ENCODE measurements around the gene PRKAR2B.

The PRKAR2B gene

DNA sequence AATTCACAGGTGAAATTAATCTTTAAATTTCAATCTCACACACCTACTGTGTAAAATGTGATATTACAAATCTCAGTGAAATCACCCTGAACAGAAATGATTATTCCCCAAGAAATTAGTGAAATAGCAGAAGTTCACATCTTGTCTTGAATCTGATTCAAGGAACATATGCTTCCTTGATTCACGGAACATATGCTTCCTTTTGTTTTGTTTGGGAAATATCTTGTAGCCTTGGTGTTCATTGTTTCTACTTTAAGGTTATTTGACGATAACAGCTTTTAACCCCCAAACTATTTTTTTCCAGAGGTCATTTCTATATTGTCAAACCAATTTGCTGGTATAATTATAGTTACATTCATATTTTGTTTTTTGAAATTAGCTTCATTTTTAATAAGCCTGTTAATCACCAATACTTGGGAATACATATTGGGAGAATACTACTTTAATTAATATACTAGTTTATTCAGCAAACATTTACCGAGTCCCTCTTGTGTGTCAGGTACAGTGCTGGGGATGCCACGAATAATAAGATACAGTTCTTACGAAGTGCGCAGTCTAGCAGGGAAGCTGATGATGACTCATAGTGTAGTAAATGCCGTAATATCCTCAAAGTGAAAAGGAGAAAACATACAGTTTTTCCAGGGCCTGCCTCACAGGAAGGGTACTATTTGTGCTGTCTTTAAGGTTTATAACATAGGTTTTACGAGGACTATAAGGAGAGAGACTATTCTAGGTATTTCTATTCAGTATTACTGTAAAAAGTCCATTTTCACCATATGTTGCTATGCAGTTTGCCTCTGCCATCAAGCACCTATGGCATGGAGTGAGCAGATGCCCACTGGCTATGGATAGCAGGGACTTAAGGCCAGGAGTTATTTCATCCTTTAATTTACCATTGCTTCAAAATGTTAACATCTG, 32.5 kb downstream of the PRKAR2B start:
- Histone ChIP-seq H3K27me3 (no peaks in the 10 kb centered on the region), H3K36me3 (no peaks in the 10 kb centered on the region), H3K4me1 (ENCODE audit: control insufficient read depth in 1 of 2, insufficient read depth in 1 of 2, low read depth in 1 of 2, low read length in 1 of 2) (peaks cover 0 to 24% of the 10 kb centered on the region in 2 experiments), H3K9me3 (no peaks in the 10 kb centered on the region), H3K27ac (no peak overlapping the region), H3K4me3 (ENCODE audit: low read depth in 1 of 2, low read length in 1 of 2) (no peak overlapping the region)
- TF ChIP-seq, protein P1, sequence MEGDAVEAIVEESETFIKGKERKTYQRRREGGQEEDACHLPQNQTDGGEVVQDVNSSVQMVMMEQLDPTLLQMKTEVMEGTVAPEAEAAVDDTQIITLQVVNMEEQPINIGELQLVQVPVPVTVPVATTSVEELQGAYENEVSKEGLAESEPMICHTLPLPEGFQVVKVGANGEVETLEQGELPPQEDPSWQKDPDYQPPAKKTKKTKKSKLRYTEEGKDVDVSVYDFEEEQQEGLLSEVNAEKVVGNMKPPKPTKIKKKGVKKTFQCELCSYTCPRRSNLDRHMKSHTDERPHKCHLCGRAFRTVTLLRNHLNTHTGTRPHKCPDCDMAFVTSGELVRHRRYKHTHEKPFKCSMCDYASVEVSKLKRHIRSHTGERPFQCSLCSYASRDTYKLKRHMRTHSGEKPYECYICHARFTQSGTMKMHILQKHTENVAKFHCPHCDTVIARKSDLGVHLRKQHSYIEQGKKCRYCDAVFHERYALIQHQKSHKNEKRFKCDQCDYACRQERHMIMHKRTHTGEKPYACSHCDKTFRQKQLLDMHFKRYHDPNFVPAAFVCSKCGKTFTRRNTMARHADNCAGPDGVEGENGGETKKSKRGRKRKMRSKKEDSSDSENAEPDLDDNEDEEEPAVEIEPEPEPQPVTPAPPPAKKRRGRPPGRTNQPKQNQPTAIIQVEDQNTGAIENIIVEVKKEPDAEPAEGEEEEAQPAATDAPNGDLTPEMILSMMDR (IDR thresholded peaks at IDR 0.05), result no peak

DNA sequence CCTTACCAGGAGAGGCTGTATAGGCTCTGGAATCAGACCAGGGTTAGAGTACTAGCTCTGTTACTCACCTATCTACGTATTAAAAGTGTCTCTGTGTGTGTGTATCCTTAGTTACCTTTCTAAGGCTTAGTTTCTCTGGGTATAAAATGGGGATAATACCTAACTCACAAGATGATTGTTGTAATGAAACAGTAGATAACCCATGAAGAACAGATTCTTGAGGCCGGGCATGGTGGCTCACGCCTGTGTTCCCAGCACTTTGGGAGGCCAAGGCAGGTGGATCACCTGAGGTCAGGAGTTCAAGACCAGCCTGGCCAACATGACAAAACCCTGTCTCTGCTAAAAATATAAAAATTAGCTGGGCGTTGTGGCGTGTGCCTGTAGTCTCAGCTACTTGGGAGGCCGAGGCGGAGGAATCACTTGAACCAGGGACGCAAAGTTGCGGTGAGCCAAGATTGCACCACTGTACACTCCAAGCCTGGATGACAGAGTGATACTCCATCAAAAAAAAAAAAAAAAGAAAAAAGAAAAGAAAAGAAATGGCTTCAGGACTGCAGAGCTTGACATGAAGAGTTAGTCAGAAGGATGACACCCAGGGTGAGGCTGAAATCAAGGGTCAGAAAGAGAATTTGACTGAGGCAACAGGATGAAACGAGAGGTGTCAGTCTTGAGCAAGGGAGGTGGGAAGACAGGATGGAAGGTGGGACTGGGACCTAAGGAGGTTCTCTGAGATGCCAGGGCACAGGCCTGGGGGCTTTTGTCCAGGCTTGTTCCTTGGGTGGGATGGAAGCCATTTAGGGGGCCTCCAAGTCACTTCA, 33.4 kb downstream of the PRKAR2B start:
- Histone ChIP-seq H3K4me1 (ENCODE audit: control insufficient read depth in 1 of 2, insufficient read depth in 1 of 2, low read depth in 1 of 2, low read length in 1 of 2) (peaks cover 0 to 24% of the 10 kb centered on the region in 2 experiments), H3K27ac (no peak overlapping the region), H3K27me3 (no peaks in the 10 kb centered on the region), H3K4me3 (ENCODE audit: low read depth in 1 of 2, low read length in 1 of 2) (no peak overlapping the region), H3K9me3 (no peaks in the 10 kb centered on the region), H3K36me3 (no peaks in the 10 kb centered on the region)
- TF ChIP-seq, protein P1 (IDR thresholded peaks at IDR 0.05), result no peak

DNA sequence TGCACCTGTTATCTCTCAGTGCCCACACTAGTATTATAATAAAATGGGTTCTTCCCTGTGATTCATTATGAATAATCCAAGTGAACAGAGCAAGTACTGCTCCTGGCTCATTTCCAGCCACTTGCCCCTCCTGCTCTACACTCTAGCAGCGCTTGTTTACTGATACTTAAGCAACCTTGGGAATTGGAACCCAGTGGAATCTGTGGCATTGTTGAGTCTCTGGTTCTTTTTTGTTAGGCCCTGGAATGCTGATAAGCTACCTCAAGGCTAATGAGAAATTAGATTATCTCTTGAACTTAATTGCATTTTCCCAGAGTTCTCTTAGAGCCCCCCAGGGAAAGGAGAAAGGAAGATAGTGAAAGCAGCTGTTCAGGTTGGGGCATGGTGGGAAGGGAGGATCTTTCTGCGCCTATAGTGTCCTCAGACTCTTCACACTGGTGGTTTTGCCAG, 34.0 kb downstream of the PRKAR2B start:
- peaks cover 0 to 24% of the 10 kb centered on the region in 2 experiments for H3K4me1 ChIP-seq (ENCODE audit: control insufficient read depth in 1 of 2, insufficient read depth in 1 of 2, low read depth in 1 of 2, low read length in 1 of 2)
- no peak overlapping the region for H3K4me3 ChIP-seq (ENCODE audit: low read depth in 1 of 2, low read length in 1 of 2)
- H3K27ac ChIP-seq, result no peak overlapping the region
- H3K9me3 ChIP-seq, result no peaks in the 10 kb centered on the region
- TF ChIP-seq, protein P1 (IDR thresholded peaks at IDR 0.05), result no peak
- H3K36me3 ChIP-seq, result no peaks in the 10 kb centered on the region
- no peaks in the 10 kb centered on the region for H3K27me3 ChIP-seq

DNA sequence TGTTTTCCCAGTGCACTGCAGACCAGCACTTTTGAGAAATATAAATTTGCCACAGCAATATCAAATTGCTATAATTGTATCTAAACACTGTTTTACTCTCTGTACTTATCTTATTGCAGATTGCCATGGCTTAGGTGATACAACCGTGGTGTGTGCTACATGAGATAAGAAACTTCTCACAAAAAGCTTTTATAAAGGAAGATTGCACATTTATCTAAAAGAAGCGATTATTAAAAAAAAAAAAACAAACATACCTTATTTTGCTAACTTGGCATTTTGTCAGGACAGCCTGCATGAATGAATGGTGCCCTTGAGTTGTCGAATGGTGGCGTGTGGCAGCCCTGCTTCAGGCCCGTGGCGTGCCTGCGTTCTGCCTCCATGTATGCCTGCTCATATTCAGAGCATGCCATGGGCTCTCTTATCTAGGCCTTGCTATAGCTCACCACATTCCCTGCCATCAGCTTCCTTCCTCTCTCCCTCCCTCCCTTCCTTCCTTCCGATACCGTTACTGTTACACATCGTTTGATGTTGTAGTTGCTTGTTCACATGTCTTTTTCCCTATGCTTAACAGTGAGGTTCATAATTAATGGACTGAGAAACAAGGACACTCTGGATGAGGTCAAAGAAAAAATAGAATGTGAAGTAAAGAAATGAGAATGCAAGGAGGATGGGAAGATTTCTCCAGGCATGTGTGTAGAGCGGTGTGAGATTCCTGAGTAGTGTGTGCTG, 34.9 kb downstream of the PRKAR2B start:
- Histone ChIP-seq H3K27ac (no peak overlapping the region), H3K9me3 (no peaks in the 10 kb centered on the region), H3K4me1 (ENCODE audit: control insufficient read depth in 1 of 2, insufficient read depth in 1 of 2, low read depth in 1 of 2, low read length in 1 of 2) (peaks cover 0 to 24% of the 10 kb centered on the region in 2 experiments), H3K36me3 (no peaks in the 10 kb centered on the region), H3K27me3 (no peaks in the 10 kb centered on the region), H3K4me3 (ENCODE audit: low read depth in 1 of 2, low read length in 1 of 2) (no peak overlapping the region)
- TF ChIP-seq, protein P1 (IDR thresholded peaks at IDR 0.05), result no peak

DNA sequence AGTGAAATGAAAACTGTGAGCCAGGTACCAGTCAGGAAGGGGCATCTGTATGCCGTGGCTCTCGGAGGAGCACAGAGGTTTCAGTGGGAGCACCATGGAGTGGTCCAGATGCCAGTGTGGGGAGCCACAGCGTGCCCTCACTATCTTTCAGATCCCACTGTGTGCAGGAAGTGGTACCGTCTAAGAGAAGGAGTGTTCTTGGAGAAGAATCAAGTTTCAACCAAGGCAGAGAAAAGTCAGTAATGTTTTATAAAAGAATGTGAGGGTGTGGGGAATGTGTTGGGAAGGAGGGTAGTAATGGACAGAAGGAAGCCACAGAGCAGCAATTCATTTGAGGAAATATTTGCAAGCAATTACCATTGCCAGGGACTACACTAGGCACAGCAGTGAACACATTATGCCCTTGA, 35.6 kb downstream of the PRKAR2B start:
- H3K9me3 ChIP-seq, result no peaks in the 10 kb centered on the region
- H3K36me3 ChIP-seq, result no peaks in the 10 kb centered on the region
- no peaks in the 10 kb centered on the region for H3K27me3 ChIP-seq
- H3K27ac ChIP-seq, result no peak overlapping the region
- peaks cover 0 to 24% of the 10 kb centered on the region in 2 experiments for H3K4me1 ChIP-seq (ENCODE audit: control insufficient read depth in 1 of 2, insufficient read depth in 1 of 2, low read depth in 1 of 2, low read length in 1 of 2)
- TF ChIP-seq, protein P1 (IDR thresholded peaks at IDR 0.05), result no peak
- no peak overlapping the region for H3K4me3 ChIP-seq (ENCODE audit: low read depth in 1 of 2, low read length in 1 of 2)

Data from neutrophil (primary cell).